HG02970 (cell line): Measurements from ENCODE around the gene SLCO2B1.
"Not testable (repeated sequence)": the region's sequence is repeated elsewhere in the genome, so short reads cannot be mapped to it uniquely, and the experiment has no call there.

ENCODE experiments used
- ATAC-seq: cut with Tn5 transposase; IDR thresholded peaks from one replicate; pipeline ENCODE4 v1.9.1; 2021; ENCODE audit warnings: mild to moderate bottlenecking, moderate library complexity, moderate number of reproducible peaks; ENCODE audit not compliant: unreplicated experiment, low FRiP score

SLCO2B1 gene

GRCh38 chr11:75150879-75151278 is at the start of gene SLCO2B1:
SLCO2B1 (plus strand) TSS chr11:75151107; CDS start chr11:75151382, 275 bp downstream.
- no peak for ATAC-seq

- ATAC-seq: no peak
Observed at GRCh38 chr11:75101424-75102128, 49.3 kb upstream of the SLCO2B1 start.

- ATAC-seq: no peak
Observed at GRCh38 chr11:75103380-75104026, 47.4 kb upstream of the SLCO2B1 start.

- ATAC-seq: no peak
Observed at GRCh38 chr11:75105462-75105925, 45.4 kb upstream of the SLCO2B1 start.

- not testable (repeated sequence) for ATAC-seq
Observed at GRCh38 chr11:75105967-75106681, 44.8 kb upstream of the SLCO2B1 start.

- no peak for ATAC-seq
Observed at GRCh38 chr11:75107187-75107586, 43.7 kb upstream of the SLCO2B1 start.

GRCh38 chr11:75112200-75112599 is 38.7 kb upstream of the SLCO2B1 start:
- no peak for ATAC-seq

- ATAC-seq: no peak
Observed at GRCh38 chr11:75113030-75113429, 37.9 kb upstream of the SLCO2B1 start.

- no peak for ATAC-seq
Observed at GRCh38 chr11:75114465-75114864, 36.4 kb upstream of the SLCO2B1 start.

- no peak for ATAC-seq
Observed at GRCh38 chr11:75118577-75118976, 32.3 kb upstream of the SLCO2B1 start.

- ATAC-seq: no peak
Observed at GRCh38 chr11:75126564-75126963, 24.3 kb upstream of the SLCO2B1 start.

GRCh38 chr11:75132080-75132479 is 18.8 kb upstream of the SLCO2B1 start:
- no peak for ATAC-seq

- no peak for ATAC-seq
Observed at GRCh38 chr11:75133976-75134375, 16.9 kb upstream of the SLCO2B1 start.

GRCh38 chr11:75135021-75135650 is 15.8 kb upstream of the SLCO2B1 start:
- ATAC-seq: no peak

- no peak for ATAC-seq
Observed at GRCh38 chr11:75135651-75136050, 15.3 kb upstream of the SLCO2B1 start.

GRCh38 chr11:75140269-75141138 is 10.4 kb upstream of the SLCO2B1 start:
- no peak for ATAC-seq

GRCh38 chr11:75141166-75141565 is 9.7 kb upstream of the SLCO2B1 start:
- ATAC-seq: no peak

GRCh38 chr11:75142714-75143419 is 8.0 kb upstream of the SLCO2B1 start:
- no peak for ATAC-seq

- no peak for ATAC-seq
Observed at GRCh38 chr11:75143420-75143731, 7.5 kb upstream of the SLCO2B1 start.

GRCh38 chr11:75144716-75145014 is 6.2 kb upstream of the SLCO2B1 start:
- no peak for ATAC-seq
